Measurements from ENCODE around the gene EFHC1.

DNA sequence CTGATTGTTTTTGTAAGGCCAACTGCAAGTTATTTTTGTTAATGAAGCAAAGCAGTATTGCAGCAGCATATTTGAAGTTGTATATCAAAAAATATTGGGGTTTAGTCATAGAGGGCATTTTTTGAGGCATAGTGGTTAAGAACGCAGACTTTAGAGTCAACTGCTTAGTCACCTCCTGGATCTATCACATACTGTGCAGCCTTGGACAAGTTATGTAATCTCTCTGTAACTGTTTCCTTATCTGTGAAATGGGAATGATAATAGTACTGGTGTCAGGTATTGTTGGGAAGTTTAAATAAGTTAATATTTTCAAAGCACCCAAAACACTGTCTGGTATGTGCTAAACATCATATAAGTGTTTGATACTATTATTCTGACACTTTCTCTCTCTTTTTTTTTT, 27.2 kb upstream of the EFHC1 start:
- TF ChIP-seq, protein P1, sequence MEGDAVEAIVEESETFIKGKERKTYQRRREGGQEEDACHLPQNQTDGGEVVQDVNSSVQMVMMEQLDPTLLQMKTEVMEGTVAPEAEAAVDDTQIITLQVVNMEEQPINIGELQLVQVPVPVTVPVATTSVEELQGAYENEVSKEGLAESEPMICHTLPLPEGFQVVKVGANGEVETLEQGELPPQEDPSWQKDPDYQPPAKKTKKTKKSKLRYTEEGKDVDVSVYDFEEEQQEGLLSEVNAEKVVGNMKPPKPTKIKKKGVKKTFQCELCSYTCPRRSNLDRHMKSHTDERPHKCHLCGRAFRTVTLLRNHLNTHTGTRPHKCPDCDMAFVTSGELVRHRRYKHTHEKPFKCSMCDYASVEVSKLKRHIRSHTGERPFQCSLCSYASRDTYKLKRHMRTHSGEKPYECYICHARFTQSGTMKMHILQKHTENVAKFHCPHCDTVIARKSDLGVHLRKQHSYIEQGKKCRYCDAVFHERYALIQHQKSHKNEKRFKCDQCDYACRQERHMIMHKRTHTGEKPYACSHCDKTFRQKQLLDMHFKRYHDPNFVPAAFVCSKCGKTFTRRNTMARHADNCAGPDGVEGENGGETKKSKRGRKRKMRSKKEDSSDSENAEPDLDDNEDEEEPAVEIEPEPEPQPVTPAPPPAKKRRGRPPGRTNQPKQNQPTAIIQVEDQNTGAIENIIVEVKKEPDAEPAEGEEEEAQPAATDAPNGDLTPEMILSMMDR (IDR thresholded peaks at IDR 0.05): no peak
- TF ChIP-seq POLR2A (IDR thresholded peaks at IDR 0.05): no peak

Data from thyroid gland (tissue), 4 donors.